ENCODE measurements around the gene SPTLC3. TPM values are rescaled to one million over a fixed set of nuclear protein-coding genes. Genes with fewer than 3 reads are reported as not detected.

Gene SPTLC3
- total RNA-seq, 2 experiments from 2014 or later, result 0.02 to 0.26 TPM

DNA sequence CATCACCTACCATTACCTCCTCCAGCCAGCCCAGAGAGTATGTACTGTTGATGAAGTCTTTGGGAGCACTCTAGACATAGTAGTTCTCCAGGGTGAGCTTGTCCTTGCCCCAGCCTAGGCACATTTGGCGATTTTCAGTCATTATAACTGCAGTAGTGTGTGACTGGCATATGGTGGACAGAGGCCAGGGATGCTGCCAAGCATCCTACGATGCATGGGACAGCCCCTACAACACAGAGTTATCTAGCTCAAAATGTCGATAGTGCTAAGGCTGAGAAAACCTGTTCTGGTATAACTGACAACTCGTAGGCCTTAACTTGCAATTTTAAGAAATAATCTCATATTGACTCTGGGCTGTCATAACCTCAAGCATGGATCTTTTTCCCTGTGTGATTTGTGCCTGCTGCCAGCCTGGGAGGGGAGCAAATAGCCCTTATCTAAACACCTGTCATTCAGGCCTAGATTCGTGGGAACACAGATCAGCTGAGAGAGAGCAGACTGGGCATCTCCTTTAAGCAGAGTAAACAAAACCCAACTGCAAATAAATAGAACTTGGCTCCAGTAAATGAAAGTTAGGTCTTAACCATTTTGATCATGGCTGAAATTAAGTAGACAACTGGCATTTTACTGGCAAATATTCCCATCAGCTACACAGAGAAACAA lies 102.6 kb downstream of the SPTLC3 start:
- Mint-ChIP-seq H3K4me3 (no peak overlapping the region), H3K27me3 (peaks cover under 1% of the 10 kb centered on the region), H3K27ac (no peak overlapping the region), H3K9me3 (no peaks in the 10 kb centered on the region), H3K4me1 (ENCODE audit: low read depth) (no peaks in the 10 kb centered on the region), H3K36me3 (no peaks in the 10 kb centered on the region)
- POLR2A ChIA-PET, result no interaction called here
- CTCF ChIA-PET, result interaction anchor here (0.5 to 3.6 kb wide), 2 partner anchors 8 to 812 kb away, joined by 3 to 17 read pairs; no protein-coding TSS in a partner anchor
- no peak for DNase-seq
- intact Hi-C loops (cut with micrococcal nuclease), result no loop called here

DNA sequence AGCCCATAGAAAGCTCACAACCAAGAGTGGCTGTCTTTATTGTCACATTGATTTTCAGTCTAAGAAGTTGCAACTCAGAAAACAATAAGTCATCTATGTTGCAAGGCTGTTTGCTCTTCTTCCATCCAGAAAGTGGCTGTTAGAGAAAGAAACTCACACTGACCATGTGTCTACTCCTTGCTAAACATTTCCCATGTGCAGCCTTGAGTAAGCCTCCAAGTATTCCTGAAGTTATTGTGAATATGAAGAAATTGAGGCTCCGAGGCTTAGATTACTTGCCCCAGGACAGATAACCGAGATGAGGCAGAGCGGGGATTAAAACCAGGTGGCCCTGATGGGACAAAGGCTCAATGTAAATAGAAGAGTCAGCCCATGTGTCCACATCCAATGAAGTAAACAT lies 105.0 kb downstream of the SPTLC3 start:
- no peaks in the 10 kb centered on the region for H3K9me3 Mint-ChIP-seq
- no peak overlapping the region for H3K4me3 Mint-ChIP-seq
- no peak overlapping the region for H3K27ac Mint-ChIP-seq
- POLR2A ChIA-PET, result no interaction called here
- H3K4me1 Mint-ChIP-seq (ENCODE audit: low read depth), result no peaks in the 10 kb centered on the region
- CTCF ChIA-PET, result interaction anchor here (5.8 kb wide), 1 partner anchor 148 kb away, joined by 56 read pairs; no protein-coding TSS in a partner anchor
- DNase-seq, result no peak
- no peaks in the 10 kb centered on the region for H3K36me3 Mint-ChIP-seq
- intact Hi-C loops (cut with micrococcal nuclease), result no loop called here
- H3K27me3 Mint-ChIP-seq, result no peaks in the 10 kb centered on the region

DNA sequence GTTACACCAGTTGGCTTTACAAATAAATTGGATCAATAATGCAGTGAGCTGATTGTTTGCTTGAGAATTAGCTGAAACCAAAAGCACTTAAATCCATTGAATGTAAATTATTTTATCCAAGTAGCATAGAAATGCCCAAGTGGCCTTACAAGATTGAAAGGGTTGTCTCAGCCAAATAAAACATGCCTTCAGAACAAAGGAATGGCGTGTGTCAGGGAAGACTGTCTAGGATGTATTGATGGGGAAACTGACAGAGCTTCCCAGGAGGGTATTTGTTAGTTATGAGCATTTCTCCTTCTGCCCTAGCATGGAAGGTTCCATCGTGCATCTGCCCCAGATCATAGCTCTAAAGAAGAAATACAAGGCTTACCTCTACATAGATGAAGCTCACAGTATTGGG lies 108.4 kb downstream of the SPTLC3 start:
- no peak for DNase-seq
- intact Hi-C loops (cut with micrococcal nuclease), result no loop called here
- no peaks in the 10 kb centered on the region for H3K9me3 Mint-ChIP-seq
- H3K36me3 Mint-ChIP-seq, result no peaks in the 10 kb centered on the region
- H3K27ac Mint-ChIP-seq, result no peak overlapping the region
- peaks cover 1% of the 10 kb centered on the region for H3K27me3 Mint-ChIP-seq
- H3K4me1 Mint-ChIP-seq (ENCODE audit: low read depth), result no peaks in the 10 kb centered on the region
- POLR2A ChIA-PET, result no interaction called here
- no peak overlapping the region for H3K4me3 Mint-ChIP-seq
- CTCF ChIA-PET, result interaction anchor here (1.2 to 5.8 kb wide), 3 partner anchors 145 to 429 kb away, joined by 7 to 56 read pairs (median 53); no protein-coding TSS in a partner anchor

DNA sequence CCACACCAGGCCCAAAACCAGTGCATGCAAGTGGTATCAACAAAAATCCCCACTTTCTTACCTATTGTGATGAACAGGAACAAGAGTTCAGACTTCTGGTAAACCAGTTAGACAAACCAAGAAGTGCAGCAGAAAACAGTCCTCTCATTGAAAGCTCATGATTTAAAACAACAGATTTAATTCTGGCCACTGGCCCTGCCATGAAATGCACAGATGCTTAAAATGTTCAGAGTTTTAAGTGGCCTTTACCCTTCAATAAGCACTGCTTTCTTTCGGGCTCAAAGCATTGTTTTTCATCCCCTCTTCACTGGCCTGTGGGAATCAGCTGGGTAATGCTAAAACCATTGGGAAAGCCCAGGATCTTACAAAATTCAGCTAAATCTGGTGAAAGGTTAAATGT lies 109.9 kb downstream of the SPTLC3 start:
- H3K27me3 Mint-ChIP-seq, result peaks cover 1% of the 10 kb centered on the region
- ChIA-PET POLR2A (no interaction called here), CTCF (interaction anchor here (0.7 to 5.8 kb wide), 16 partner anchors 9 to 653 kb away, joined by 3 to 56 read pairs (median 4); no protein-coding TSS in a partner anchor)
- intact Hi-C loops (cut with micrococcal nuclease), result loop anchor here (1.0 kb wide), 3 partner anchors 144 to 428 kb away; no protein-coding TSS in a partner anchor
- no peak overlapping the region for H3K4me3 Mint-ChIP-seq
- H3K36me3 Mint-ChIP-seq, result no peaks in the 10 kb centered on the region
- no peak overlapping the region for H3K27ac Mint-ChIP-seq
- no peaks in the 10 kb centered on the region for H3K4me1 Mint-ChIP-seq (ENCODE audit: low read depth)
- no peaks in the 10 kb centered on the region for H3K9me3 Mint-ChIP-seq
- no peak for DNase-seq

DNA sequence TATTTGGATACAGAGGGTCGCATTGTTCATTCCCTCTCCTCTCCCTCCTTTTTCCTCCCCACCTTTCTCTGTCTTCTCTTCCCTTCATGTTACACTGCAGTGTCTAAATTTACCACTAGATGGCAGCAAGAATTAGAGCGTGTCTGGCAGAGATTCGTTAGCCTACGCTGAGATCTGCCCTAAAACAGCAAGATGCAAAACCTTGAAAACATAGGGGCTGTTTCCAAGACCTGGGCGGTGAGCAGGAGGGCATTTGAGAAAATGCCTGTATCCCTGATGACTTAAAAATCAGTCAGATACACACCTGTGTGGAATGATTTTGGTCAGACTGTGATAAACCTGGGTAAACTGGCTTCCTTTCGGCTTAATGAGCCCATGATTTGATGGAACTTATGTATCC lies 110.8 kb downstream of the SPTLC3 start:
- POLR2A ChIA-PET, result no interaction called here
- no peaks in the 10 kb centered on the region for H3K4me1 Mint-ChIP-seq (ENCODE audit: low read depth)

DNA sequence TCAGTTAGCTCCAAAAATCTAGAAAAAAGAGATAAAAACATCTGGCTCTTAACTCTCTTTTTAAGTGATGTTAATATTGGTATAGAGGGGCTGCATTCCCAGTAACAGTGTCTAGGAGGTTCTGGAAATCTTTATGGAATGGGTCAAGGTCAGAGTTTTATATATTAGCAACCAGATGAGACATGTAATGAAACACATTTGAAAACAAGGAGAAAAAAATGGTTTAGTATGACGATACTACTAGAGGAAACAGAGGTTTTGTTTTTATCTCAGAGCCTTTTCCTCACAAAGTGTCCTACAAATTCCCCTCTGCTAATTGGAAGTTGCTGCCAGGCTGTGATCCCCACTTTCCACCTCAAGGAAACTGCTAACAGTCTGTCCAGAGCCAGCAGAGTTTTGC lies 111.7 kb downstream of the SPTLC3 start:
- Mint-ChIP-seq H3K4me1 (ENCODE audit: low read depth) (no peaks in the 10 kb centered on the region), H3K27me3 (peaks cover 1% of the 10 kb centered on the region)

More for the DNA sequence above, 110.8 kb downstream of the SPTLC3 start:
- peak; percentile 39 for DNase-seq
- intact Hi-C loops (cut with micrococcal nuclease), result loop anchor here (1.0 kb wide), 3 partner anchors 143 to 427 kb away; no protein-coding TSS in a partner anchor
- Mint-ChIP-seq H3K27me3 (peaks cover 1% of the 10 kb centered on the region), H3K9me3 (no peaks in the 10 kb centered on the region), H3K4me3 (no peak overlapping the region), H3K27ac (no peak overlapping the region), H3K36me3 (no peaks in the 10 kb centered on the region)
- CTCF ChIA-PET, result interaction anchor here (0.6 to 5.8 kb wide), 12 partner anchors 10 to 652 kb away, joined by 3 to 56 read pairs (median 8); no protein-coding TSS in a partner anchor

DNA sequence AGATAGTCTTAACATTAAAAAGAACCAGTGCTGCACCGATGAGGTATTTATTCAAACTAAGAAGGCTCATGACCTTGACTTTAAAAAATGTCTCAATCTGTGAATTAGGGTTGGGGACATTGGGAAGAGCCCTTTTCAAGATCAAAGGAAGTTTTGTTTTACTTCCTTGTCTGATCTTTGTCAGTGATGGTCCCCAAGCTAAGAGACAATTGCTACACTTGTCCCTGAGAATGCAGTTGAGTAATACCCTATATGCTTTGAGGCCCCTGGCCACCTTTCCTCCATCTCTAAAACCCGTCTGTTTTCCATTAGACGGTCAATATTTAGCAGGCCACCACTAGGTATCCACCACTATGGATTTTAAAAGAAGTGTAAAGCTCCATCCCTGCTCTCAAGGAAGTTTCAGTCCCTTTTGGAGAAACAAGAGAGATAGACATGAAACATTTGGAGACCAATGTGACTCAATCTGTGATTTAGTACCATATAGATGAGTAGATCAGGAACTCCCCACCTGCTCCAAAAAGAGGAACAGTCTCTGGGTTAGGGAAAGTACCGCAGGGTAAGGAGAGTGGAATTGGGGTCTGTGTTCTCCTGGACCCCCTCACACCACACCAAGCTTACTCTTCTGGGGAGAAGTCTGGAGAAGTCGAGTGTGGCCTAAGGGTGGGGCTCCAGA lies 113.2 kb downstream of the SPTLC3 start:
- no peak for DNase-seq
- Mint-ChIP-seq H3K27ac (no peak overlapping the region), H3K4me3 (no peak overlapping the region), H3K4me1 (ENCODE audit: low read depth) (no peaks in the 10 kb centered on the region), H3K36me3 (no peaks in the 10 kb centered on the region), H3K27me3 (peaks cover 1% of the 10 kb centered on the region), H3K9me3 (no peaks in the 10 kb centered on the region)
- intact Hi-C loops (cut with micrococcal nuclease), result no loop called here
- ChIA-PET CTCF (interaction anchor here (0.6 to 5.7 kb wide), 6 partner anchors 14 to 425 kb away, joined by 3 to 56 read pairs (median 20); no protein-coding TSS in a partner anchor), POLR2A (no interaction called here)

More for the DNA sequence above, 111.7 kb downstream of the SPTLC3 start:
- ChIA-PET CTCF (interaction anchor here (0.8 to 5.7 kb wide), 7 partner anchors 10 to 426 kb away, joined by 3 to 56 read pairs (median 17); no protein-coding TSS in a partner anchor), POLR2A (no interaction called here)
- no peak for DNase-seq
- no peaks in the 10 kb centered on the region for H3K36me3 Mint-ChIP-seq
- intact Hi-C loops (cut with micrococcal nuclease), result no loop called here
- no peak overlapping the region for H3K27ac Mint-ChIP-seq
- no peak overlapping the region for H3K4me3 Mint-ChIP-seq
- H3K9me3 Mint-ChIP-seq, result no peaks in the 10 kb centered on the region

DNA sequence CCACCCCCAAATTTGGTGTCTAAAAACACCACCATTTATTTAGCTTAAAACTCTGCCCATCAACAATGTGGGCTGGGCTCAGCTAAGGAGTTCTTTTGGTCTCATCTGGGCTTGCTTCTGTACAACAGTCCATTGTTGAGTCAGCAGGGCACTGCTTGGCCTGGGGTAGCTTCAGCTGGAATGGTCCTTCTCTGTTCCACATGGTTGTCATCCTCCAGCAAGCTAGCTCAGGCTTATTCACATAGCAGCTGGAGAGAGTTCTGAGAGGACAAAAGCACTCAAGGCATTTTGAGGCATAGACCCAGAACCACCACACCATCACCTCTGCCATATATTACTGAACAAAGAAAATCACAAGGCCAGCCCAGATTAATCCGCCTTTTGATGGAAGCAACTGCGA lies 116.7 kb downstream of the SPTLC3 start:
- H3K4me1 Mint-ChIP-seq (ENCODE audit: low read depth), result no peaks in the 10 kb centered on the region
- POLR2A ChIA-PET, result no interaction called here
- no peak for DNase-seq
- H3K27ac Mint-ChIP-seq, result no peak overlapping the region
- intact Hi-C loops (cut with micrococcal nuclease), result no loop called here
- no peaks in the 10 kb centered on the region for H3K27me3 Mint-ChIP-seq
- H3K36me3 Mint-ChIP-seq, result no peaks in the 10 kb centered on the region
- CTCF ChIA-PET, result interaction anchor here (1.2 kb wide), 2 partner anchors 177 to 420 kb away, joined by 3 to 4 read pairs; no protein-coding TSS in a partner anchor
- H3K9me3 Mint-ChIP-seq, result peaks cover 3% of the 10 kb centered on the region
- no peak overlapping the region for H3K4me3 Mint-ChIP-seq

DNA sequence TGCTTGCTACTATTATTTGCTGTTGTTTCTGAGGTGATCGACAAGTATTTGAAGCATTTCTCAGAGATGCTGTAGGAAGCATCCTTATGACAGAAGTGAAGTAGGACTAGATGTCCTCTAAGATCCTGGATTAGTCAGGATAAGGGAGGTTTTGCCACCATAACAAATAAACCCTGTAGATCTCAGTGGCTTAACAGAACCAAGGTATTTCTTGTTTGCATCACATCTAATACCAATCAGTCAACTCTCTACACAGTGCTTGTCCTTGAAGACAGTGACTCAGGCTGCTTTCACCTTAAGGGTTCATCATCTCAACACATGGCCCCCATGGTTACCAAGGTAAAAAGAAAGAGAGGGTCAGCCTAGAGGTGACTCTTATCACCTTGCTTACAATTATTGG lies 119.4 kb downstream of the SPTLC3 start:
- Mint-ChIP-seq H3K4me1 (ENCODE audit: low read depth) (no peaks in the 10 kb centered on the region), H3K27ac (no peak overlapping the region), H3K36me3 (no peaks in the 10 kb centered on the region), H3K9me3 (peaks cover 3% of the 10 kb centered on the region), H3K4me3 (no peak overlapping the region), H3K27me3 (no peaks in the 10 kb centered on the region)
- POLR2A ChIA-PET, result no interaction called here
- CTCF ChIA-PET, result no interaction called here
- DNase-seq, result no peak
- intact Hi-C loops (cut with micrococcal nuclease), result no loop called here

DNA sequence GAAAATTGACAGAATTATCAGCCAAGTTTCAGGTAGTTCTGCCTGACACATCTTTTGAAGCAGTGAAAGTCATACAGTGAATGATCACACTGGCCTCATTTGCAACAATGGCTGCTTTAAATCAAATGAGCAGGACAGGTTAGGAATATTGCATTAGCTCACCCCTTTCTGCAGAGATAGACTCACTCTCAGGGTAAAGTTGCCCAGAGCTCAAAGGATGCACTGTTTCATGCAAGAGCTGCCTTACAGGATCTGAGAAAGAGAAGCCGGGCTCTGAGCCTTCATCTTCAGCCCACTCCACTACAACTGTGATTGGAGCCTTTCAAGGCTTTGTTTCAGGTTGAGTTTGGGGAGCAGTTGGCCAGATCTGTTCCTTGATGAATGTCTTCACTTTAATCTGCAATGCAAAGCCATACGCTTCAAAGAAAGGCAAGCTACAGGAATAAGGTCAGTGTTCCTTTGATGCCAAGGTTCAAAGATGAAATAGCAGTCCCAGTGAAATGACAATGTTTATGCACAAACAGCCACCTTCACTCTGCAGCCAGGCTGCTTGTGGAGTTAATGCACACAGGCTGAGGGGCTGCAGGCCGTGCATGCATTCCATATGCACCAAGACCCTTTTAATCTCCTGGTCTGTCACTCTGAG lies 121.4 kb downstream of the SPTLC3 start:
- Mint-ChIP-seq H3K36me3 (no peaks in the 10 kb centered on the region), H3K4me1 (ENCODE audit: low read depth) (no peaks in the 10 kb centered on the region), H3K4me3 (no peak overlapping the region), H3K27ac (no peak overlapping the region), H3K27me3 (no peaks in the 10 kb centered on the region), H3K9me3 (peaks cover 3% of the 10 kb centered on the region)
- ChIA-PET CTCF (interaction anchor here (0.7 to 1.8 kb wide), 3 partner anchors 10 to 417 kb away, joined by 3 to 6 read pairs (median 4); no protein-coding TSS in a partner anchor), POLR2A (no interaction called here)
- DNase-seq, result no peak
- intact Hi-C loops (cut with micrococcal nuclease), result no loop called here

DNA sequence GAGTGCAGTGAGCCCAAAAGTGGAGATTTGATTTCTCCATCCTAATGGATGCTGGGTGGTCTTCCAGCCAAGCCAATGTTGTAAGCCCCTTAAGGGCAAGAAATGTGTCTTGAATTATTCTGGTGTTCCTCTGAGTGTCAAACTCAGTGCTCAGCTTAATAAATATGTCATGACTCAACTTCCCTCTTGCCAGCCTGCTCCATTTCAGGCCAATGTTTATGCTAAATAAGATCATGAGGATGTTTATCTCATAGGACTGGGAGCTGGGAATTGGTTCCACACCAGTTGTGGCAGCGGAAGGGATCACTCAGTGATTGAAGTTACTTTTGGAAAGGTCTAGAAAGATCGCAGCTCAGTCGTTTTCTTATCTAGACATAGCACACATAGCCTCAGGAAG lies 121.9 kb downstream of the SPTLC3 start:
- peaks cover 3% of the 10 kb centered on the region for H3K9me3 Mint-ChIP-seq
- H3K27me3 Mint-ChIP-seq, result no peaks in the 10 kb centered on the region
- H3K4me1 Mint-ChIP-seq (ENCODE audit: low read depth), result no peaks in the 10 kb centered on the region
- intact Hi-C loops (cut with micrococcal nuclease), result no loop called here
- ChIA-PET POLR2A (no interaction called here), CTCF (interaction anchor here (0.7 to 1.8 kb wide), 3 partner anchors 10 to 416 kb away, joined by 3 to 6 read pairs (median 4); no protein-coding TSS in a partner anchor)
- no peak for DNase-seq
- H3K36me3 Mint-ChIP-seq, result no peaks in the 10 kb centered on the region
- H3K27ac Mint-ChIP-seq, result no peak overlapping the region
- H3K4me3 Mint-ChIP-seq, result no peak overlapping the region

DNA sequence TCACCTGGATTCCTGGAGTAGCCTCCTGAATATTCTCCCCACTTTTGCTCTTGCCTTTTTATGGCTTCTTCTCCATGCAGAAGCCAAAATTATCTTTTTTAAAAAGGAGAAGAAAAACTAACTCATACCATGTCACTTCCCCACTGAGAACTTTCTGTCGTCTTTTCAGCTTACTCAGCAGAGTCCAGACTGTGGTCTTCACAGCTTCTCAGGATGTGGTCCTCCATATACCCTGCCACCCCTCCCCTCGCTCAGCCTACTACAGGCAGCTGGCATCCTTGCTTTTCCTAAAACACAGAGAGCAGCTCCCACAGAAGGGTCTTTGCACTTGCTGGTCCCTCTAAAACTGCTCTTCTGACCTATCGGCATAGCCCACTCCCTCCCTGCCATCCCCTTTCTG lies 122.9 kb downstream of the SPTLC3 start:
- no peak for DNase-seq
- Mint-ChIP-seq H3K4me3 (no peak overlapping the region), H3K27me3 (no peaks in the 10 kb centered on the region), H3K36me3 (no peaks in the 10 kb centered on the region), H3K27ac (no peak overlapping the region), H3K4me1 (ENCODE audit: low read depth) (no peaks in the 10 kb centered on the region), H3K9me3 (peaks cover 3% of the 10 kb centered on the region)
- intact Hi-C loops (cut with micrococcal nuclease), result no loop called here
- CTCF ChIA-PET, result interaction anchor here (1.8 kb wide), 1 partner anchor 415 kb away, joined by 6 read pairs; no protein-coding TSS in a partner anchor
- POLR2A ChIA-PET, result no interaction called here
